NCI-H1417 treated with DMSO at 0.1 percent for 48 hours (cell line): ENCODE measurements around the gene NAP1L1.

ENCODE experiments used
- DNase-seq: peaks from one replicate; lab custom pipeline; 2025; lab: John Stamatoyannopoulos, UW

NAP1L1 gene

DNA sequence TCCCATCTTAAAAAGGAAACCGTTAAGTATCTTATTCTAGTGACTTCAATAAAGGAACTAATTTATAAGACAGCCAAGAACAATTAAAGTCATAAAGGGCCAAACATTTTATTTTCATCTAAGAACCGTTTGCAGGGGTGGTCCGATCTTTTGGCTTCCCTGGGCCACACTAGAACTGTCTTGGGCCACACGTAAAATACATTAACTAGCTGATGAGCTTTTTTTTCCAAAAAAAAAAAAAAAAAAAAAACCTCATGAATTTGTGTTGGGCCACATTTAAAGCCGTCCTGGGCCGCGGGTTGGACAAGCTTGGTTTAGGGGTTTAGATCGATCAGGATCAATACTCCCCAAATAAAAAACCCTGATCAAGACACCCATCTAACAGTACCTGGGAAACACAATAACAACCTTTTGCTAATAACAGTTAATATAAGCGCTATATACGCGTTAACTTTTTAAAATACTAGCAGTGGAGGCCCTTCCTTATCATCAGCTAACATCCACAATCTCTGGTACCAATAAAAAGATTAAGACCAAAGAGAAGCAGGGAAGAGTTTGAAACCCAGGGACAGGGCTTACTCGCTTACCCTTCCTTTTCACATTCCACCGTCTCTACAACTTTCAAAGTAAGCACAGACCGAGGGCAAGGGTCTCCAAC is 1.1 kb downstream of the NAP1L1 start:
- DNase-seq = no peak

DNA sequence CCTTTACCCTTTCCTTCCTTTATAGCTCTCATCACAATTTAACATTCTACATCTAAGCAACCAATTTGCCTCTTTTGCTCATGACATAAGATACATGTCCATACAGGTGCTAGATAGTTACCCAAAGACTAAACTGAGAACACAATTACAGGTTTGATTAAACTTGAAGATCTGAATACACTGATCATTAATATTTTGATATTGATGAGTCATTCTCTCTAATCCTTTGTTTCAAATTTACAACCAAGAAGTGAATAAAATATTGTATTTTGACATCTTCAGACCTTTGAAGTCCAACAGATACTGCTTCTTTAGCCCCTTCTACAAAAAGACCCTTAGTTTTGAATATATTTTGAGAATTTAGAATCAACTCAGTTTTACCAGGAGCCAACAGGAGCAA is 2.6 kb downstream of the NAP1L1 start:
- DNase-seq = no peak

DNA sequence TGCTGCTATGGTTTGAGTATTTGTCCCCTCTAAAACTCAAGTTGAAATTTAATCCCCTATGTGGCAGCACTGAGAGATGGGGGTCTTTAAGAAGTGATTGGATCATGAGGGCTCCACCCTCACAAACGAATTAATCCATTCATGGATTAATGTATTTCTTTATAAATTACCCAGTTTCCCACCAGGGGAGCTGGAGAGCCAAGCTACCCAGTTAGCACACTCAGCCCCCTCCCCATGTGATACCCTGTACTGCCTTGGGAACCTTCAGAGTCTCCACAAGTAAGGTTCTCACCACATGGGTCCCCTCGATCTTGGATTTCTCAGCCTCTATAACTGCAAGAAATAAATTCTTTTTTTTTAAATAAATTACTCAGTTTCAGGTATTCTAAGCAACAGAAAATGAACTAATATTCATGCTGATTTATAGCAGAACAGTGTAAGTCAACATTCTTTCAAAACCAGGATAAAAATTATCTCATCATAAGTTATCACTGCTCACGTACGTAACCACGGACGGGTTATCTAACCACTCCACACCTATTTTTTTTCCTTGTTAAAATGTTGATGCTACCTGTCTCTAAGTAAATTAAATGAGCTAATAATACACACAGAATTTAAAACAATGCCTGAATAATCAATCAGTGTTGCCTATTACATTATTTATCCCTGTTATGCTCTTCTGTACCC is 3.6 kb downstream of the NAP1L1 start:
- DNase-seq = no peak

DNA sequence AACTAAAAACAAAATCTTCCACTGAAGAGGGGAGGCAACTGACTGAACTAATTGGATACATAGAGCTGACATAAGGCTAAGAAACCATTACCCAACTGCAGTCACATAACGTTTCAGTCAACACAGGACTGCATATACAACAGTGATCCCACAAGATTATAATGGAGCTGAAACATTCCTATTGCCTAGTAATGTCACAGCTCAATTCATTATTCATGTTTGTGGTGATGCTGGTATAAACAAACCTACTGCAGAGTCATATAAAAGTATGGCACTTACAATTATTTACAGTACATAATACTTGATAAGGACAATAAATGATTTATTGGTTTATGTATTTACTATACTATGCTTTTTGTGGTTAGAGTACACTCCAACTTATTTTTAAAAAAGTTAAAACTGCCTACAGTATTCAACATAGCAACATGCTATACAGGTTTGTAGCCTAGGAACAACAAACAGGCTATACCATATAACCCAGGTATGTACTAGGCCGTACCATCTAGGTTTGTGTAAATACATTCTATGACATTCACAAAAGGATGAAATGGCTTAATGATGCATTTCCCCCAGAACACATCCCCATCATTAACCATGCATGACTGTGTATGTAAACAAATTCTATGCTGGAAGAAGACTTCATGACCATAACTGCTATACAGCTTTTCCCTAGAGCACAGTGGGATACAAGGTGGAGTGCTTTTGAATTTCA is 4.3 kb downstream of the NAP1L1 start:
- no peak for DNase-seq

DNA sequence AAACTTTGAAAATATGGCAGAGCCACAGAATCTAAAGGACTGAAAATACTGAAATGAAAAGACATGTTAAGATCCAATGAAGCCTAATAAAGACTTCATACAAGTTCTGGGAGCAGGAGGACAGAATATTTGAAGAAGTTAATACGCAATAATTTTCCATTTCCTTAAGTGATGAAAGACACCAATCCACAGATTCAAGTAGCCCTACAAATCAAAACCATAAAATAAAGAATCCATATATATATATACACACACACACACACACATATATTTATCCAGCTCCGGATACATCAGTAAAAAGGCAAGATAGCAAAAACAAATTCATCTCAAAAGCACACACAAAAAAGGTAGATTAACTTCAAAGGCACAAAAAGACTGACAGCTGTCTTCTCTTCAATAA is 5.7 kb downstream of the NAP1L1 start:
- DNase-seq = no peak

DNA sequence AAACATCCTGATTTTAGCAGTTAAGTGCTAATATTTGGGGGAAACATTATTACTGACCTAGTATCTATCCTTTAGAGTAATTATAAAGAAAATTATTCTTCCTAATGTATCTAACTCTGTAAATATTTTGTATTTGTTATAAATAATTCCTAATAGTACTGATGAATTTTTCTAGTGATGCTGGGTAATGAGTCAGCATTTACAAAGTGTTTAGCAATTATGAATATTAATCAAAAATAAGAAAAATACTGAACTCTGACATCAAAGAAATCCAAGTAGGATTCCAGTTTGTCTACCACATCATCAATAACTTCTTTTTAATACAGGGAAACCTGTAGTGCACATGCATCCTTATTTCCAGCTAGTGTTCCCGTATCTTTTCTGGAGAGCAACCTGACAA is 9.0 kb downstream of the NAP1L1 start:
- DNase-seq = no peak

DNA sequence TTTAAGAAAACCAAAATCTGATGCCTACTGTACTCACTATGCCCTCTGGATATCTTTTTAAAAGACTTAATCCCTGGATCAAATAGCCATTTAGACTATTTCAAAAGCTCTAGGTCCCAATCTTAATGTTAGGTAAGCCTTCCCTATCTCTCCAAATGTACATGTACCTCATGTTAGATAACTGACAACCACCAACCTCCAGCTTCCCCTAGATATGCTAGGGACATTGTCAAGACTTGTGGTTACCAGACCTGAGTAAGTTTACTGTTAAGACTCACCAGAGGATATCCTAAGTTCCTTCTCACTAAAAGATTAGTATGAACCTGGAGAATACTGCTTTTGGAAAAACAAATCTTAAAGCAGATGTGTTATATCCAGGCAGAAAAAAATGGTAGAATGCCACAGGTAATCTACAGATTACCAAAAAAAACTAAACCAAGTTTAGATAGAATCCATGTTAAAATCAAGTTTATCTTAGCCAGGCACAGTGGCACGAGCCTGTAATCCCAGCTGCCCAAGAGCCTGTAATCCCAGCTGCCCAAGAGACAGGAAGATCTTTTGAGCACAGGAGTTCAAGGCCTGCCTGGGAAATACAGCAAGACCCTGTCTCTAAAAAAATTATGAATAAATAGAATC is 9.7 kb downstream of the NAP1L1 start:
- no peak for DNase-seq

DNA sequence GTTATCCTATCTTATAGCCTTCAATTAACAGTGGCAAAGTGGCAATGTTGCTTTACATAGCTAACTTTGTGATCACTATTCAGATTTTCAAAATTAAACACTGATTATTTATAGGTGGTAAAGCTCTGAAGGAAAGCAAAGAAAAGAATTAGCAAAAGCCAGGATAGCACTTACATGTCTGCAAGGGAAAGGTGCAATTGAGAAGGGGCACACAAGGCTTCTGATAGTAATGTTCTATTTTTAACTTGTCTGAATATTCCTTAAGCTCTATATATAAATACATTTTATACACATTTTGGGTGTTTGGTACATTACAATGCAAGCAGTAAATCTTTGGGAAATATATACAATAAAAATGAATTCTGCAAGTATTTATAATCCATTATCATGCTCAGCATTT is 10.9 kb downstream of the NAP1L1 start:
- DNase-seq = no peak

DNA sequence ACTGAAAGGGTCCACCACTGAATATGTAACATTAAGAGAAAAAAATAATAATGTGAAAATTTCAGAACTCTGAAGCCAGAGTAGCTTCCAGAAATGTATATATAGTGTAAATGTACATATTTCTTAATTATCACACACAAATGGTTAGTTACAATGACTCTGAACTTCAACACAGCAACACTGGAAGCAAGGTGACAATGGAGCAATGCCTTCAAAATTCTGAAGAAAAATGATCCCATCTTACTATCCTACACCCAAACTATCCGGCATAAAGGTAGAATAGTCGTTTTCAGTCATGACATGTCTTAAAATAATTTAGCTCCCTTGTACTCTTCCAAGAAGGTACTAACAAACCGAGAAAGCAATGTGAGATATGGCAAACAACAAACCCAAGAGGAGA is 11.9 kb downstream of the NAP1L1 start:
- DNase-seq = no peak

DNA sequence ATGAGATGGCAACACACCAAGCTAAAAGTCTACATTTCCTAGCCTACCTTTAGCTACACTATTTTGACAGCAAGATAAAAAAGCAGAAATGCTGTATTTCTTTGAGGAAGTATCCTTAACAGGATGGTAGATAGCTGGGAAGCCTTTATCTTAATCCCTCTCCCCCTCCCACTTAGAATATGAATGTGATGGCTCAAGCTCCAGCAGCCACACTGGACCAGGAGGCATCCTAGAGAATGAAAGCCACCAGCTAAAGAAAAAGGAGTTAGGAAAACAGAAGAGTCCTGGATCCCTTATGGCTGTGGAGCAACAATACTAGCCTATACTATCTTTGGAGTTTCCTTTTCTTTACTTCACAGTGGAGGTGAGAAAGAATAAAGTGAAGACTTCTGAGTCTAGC is 15.1 kb downstream of the NAP1L1 start:
- DNase-seq = no peak

DNA sequence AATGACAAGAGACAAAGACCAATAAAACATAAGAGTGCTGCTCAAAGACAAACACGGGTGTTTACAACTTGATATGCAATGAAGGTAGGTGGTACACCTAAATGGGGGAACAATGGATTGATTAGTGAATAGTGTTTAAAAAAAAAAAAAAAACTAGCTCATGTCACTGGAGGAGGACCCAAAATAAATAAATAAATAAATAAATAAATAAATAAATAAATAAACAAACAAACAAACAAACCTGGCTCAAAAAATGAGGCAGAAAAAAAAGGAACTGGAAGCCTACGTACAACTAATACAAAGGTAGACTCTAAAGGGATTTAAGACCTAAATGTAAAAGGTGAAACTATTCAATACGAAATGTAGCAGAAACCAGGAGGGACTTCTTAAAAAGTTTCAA is 18.6 kb downstream of the NAP1L1 start:
- DNase-seq = no peak

DNA sequence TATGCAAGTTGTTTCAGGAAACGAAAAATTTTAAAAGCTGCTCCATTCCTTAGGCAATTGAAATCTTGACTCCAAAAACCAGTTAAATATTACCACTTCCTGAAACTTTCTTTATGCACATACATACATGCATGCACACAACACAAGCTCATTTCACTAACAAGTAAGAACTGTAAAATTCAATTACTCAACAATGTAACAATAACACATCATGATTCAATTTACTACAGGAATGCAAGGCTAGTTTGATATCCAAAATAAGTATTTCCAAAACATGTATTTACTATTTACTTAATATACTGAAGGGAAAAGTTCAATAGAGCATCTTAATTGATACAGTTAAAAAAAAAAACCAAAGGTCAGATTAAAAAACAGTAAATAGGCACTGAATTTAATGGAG is 19.6 kb downstream of the NAP1L1 start:
- DNase-seq = no peak

DNA sequence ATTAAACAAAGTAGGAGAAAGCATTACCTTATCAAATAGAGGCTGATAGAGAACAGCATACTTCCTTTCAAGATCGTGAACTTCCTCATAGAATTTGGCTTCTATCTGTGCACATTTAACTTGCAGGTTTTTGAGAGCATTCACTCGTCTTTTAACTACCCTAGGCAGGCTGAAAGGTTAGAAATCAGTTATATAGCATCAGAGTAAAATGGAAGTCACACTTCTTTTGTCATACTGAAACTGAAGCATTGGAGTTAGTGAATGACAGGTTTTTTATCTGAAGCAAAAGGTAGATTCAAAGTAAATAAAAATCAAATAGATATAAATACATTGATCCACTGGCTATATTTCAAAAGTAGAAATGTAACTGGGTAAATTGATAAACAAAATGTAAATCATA is 24.4 kb downstream of the NAP1L1 start:
- DNase-seq = no peak

DNA sequence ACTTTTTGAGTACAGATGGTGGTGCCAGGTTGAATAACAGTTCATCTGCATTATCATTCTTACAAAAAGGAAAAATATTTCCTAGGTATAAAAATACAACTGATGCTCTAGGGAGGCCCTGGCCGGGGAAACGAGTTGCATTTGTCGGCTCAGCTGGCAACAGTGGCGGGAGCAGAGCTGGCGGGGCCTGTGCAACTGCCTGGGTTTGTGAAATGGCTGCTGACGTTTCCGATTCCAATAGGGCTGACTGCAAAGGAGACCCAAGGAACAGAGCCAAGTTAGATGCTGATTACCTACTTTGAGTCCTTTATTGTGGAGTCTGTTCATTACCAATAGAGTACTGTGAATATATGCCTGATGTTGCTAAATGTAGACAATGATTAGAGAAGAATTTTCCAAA is 27.2 kb downstream of the NAP1L1 start:
- DNase-seq = no peak

DNA sequence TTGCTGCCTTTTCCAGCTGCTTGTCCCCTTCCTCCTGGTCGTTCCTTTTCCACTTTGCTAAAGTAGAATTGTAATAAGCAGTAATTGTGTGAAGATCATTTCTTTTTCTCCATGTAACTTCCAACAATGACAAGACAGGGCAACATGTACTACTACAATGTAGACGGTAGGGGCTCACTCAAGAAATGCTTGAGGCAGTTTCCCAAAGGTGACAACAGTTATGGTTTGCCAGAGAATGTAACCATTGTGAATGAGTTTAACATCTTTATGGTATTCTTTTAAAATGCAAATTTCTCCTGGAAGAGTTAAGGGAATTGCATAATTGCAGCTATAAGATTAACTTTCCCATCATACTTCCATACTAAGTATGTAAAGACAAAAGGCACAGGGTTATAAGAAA is 29.1 kb downstream of the NAP1L1 start:
- DNase-seq = no peak

DNA sequence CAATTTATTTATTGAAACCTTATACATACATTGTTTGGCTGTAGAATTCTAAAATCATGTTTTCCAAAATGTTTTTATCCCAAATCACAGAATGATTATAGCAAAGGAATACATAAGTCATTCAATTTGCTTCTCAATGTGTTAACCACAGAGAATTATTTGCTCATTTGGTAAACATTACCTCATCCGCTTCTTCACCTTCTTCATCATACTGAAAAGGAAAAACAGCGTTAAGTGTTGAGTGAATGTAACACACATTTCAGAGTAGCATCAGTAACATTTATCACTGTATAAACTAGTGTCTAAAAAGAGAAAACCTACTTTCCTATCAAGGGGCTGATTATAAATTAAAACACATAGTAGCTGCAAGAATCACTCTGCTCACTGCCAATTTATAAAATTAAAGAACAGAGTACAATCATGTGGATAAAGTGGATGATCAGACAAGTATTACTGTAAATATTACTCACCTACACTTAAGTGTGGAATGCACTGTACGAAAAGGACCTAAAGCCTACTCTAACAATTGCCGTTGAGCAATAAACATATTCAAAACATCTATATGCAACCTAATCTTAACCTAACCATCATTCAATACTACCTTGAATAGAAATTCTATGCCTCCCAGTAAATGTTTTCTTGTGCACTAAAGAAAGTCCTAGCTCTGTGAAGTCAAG is 34.8 kb downstream of the NAP1L1 start:
- no peak for DNase-seq

DNA sequence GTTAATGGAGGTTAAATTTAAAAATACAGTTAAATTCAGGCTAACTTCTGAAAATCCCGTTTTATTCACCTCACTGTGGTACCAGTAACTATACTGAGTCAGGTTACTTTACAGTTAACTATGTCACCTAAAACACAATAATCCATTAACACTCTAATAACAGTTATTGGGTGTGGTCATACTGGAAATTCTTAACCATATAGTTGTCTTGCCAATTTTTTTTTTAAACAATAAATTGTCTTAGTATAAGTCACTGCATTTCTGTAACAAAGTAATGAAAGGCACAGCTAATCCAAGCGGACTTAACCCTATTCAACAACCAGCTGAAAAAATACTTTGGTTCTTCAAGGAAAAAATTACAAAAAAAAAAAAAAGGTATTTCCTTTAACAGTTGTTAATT is 36.7 kb downstream of the NAP1L1 start:
- DNase-seq = no peak

DNA sequence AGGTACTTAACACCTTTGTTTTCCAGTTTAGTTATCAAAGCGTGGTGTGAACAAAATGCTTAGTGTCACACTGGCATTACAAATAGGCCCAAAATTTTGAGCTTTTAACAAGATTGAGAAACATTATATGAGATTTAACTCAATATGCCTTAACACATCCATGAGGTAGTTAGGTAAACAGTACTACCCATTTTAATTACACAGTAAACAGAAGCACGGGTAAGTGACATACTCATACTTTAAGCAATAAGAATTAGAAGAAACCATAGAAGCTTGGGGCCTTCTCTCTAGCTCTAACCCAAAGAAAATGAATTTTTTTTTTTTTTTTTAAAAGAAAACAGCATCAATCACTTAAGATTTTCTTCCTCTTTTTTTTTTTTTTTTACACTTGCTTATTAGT is 37.4 kb downstream of the NAP1L1 start:
- no peak for DNase-seq

DNA sequence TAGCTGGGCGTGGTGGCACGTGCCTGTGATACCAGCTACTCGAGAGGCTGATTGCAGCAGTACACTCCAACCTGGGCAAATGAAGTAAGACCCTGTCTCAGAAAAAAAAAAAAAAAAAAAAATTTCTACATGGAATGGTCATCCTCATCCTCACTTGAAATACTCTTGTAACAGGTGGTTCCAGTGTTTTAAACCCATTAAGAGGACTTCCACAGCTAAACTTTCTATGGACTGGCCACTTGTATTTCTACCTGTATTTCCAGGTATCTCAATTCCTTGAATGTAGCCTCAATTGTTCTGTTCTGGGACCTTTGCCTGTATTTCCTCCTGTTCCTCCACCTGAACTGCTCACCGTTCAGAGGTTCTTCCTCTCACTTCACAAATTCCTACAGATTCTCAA is 41.1 kb downstream of the NAP1L1 start:
- no peak for DNase-seq

DNA sequence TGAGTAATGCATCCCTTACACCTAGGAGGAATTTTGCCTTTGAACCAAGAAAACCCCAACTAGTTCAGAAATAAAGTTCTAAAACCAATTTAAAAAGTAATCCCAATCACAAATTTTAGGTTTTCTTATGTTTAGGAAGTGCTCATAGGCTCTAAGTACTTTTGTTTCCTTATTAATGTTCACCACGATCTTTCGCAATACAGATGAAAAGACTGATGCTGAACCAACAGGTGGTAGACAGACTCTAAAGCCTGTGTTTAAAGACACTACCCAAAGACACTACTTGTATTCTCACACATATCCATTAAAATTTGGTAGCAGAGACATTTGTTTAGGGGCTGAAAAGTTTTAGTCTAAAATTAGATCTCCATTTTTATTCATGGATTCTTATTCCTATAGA is 42.3 kb downstream of the NAP1L1 start:
- DNase-seq = no peak

DNA sequence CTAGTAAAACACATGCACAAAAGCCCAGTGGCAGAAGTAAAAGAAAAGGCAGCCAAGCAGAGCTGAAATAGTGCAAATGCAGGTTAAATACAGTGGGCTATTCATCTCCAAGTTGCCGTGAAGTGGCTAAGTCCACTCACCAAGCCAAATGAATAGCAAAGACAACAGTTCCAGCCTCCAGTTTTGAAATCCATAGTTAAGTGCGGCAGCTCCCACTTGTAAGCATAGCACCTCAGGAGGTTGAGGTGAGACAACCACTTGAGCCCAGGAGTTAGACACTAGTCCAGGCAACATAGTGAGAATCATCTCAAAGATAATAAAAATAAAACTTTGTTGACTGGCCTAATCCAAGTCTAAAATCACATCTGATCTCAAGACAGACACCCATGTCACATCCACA is 43.1 kb downstream of the NAP1L1 start:
- DNase-seq = no peak

DNA sequence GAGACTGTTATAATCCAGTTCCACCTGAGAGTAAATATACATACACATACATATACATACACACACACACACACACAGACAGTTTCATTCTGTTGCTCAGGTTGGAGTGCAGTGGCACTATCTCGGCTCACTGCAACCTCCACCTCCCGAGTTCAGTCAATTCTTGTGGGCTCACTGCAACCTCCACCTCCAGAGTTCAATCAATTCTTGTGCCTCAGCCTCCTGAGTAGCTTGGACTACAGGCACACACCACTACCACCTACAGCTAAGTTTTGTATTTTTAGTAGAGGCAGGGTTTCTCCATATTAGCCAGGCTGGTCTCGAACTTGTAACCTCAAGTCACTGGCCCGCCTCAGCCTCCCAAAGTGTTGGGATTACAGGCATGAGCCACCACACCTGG is 44.0 kb downstream of the NAP1L1 start:
- no peak for DNase-seq

DNA sequence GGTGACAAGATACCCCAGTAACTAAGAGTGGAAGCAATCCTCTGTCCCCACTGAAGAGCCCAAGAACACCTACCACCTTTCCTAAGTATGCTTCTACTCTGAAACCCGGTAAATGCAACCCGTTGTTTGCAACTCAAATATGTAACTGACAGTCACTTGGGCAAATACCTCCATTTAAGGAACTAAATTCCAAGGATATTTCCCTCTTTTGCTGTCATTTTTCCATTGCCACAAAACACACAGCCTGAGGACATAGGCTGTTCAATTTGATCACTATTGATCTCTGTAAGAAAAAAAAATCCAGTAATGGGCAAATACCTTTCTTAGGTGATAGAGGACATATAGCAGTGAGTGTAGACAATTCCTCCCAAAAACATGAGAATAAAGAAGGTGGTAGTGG is 46.3 kb downstream of the NAP1L1 start:
- DNase-seq = no peak
